Adrenal gland (tissue), 12 donors: Measurements from ENCODE around the gene ZNF281. TPM values are rescaled to one million over a fixed set of nuclear protein-coding genes. Genes with fewer than 3 reads are reported as not detected.

Source experiments
- DNase-seq, 7 donors: peaks; one replicate each; pipeline ENCODE4 v3.0.0-alpha.2; 2019 to 2020
- H3K27ac ChIP-seq, 5 donors: fragments of 200-600 bp; sonication (generic) in 4 of 5; 1 replicate in 3 of 5; 2 replicates in 2 of 5; pipeline versions ENCODE4 v1.5.1 to v1.8.0; 2016 to 2020; ENCODE audit warnings: mild to moderate bottlenecking in 1 of 5
- H3K27me3 ChIP-seq: fragments of 200-600 bp; 2 replicates; pipeline ENCODE4 v1.8.0; 2021
- H3K36me3 ChIP-seq, 2 donors: fragments of 200-600 bp; replicated peaks in 1 of 2; 1 replicate in 1 of 2; 2 replicates in 1 of 2; pipeline versions ENCODE4 v1.5.1 to v1.8.0; 2018 to 2022
- H3K4me1 ChIP-seq, 2 donors: fragments of 200-600 bp; replicated peaks in 1 of 2; 1 replicate in 1 of 2; 2 replicates in 1 of 2; pipeline versions ENCODE4 v1.5.1 to v1.8.0; 2018 to 2021
- H3K4me3 ChIP-seq, 4 donors: fragments of 200-600 bp; sonication (generic) in 3 of 4; one replicate each; pipeline ENCODE4 v1.5.1; 2016 to 2018
- H3K9me3 ChIP-seq, 3 donors: fragments of 200-600 bp; sonication (generic) in 1 of 3; replicated peaks in 1 of 3; 1 replicate in 2 of 3; 2 replicates in 1 of 3; pipeline versions ENCODE4 v1.5.1 to v1.8.0; 2016 to 2021
- CTCF ChIP-seq, 6 experiments: fragments of 450-650 bp in 4 of 6; fragments of 200-600 bp in 2 of 6; sonication (generic) in 1 of 6; IDR thresholded peaks; 1 replicate in 5 of 6; 2 replicates in 1 of 6; pipeline versions ENCODE4 v1.5.1 to v1.8.0; 2016 to 2021; ENCODE audit warnings: antibody characterized with exemption in 6 of 6, mild to moderate bottlenecking in 2 of 6, moderate library complexity in 1 of 6
- POLR2A ChIP-seq, 2 donors: fragments of 450-650 bp; IDR thresholded peaks; one replicate each; pipeline ENCODE4 v1.6.1; 2017; ENCODE audit warnings: antibody characterized with exemption in 2 of 2, mild to moderate bottlenecking in 2 of 2, moderate library complexity in 1 of 2
- WGBS, 4 donors: extraction: QIAGEN DNeasy Blood & Tissue Kit in 2 of 4; methylation state at CpG; one replicate each; pipeline versions ENCODE4 v1.1.5 to v1.1.7; 2013 to 2017; 5-methylcytosine and 5-hydroxymethylcytosine counted together
- intact Hi-C, 2 donors: fragments of 100-400 bp; cut with DNase I; formaldehyde crosslinking; loops; one replicate each; pipeline versions ENCODE4 v1.14.1 to v1.15.0; 2022 to 2023
- polyA plus RNA-seq, 3 donors: library from polyadenylated mRNA; stranded (reverse); fragments of 200-250 nt in 2 of 3; fragments of 350-450 nt in 1 of 3; fragmentation: Illumina TruSeq in 1 of 3; extraction: RNeasy Lipid Tissue Mini Kit (QIAGEN cat#74804) in 1 of 3; gene quantifications; one replicate each; pipeline ENCODE4 v1.2.3, GENCODE V29; 2013 to 2014
- total RNA-seq, 9 donors: library from RNA; depleted of rRNA in 4 of 9; stranded (reverse); fragments of >200 nt in 4 of 9; fragments of 120-200 nt in 1 of 9; fragmentation: NEBNext Ultra II Directional in 1 of 9; extraction: Animal tissue kit (Norgen Biotek cat#: 25700) in 1 of 9; gene quantifications; one replicate each; pipeline versions ENCODE4 v1.1.0 to v1.2.4, GENCODE V29; 2013 to 2023
- donor health status: healthy with polysubstance abuse.
- donor health status: Bipolar disorder and iron deficiency.
- donor health status: DM: yes; HTN: yes; CAD: no.
- donor health status: DM: no; HTN: no; CAD: no.
- donor health status: DM: no; HTN: no; CAD: no.
- donor health status: DM: yes; HTN: yes; CAD: no.

The ZNF281 gene
- total and polyA plus RNA-seq, 12 donors, result 2.2 to 11.6 (median 8.4) TPM

DNA sequence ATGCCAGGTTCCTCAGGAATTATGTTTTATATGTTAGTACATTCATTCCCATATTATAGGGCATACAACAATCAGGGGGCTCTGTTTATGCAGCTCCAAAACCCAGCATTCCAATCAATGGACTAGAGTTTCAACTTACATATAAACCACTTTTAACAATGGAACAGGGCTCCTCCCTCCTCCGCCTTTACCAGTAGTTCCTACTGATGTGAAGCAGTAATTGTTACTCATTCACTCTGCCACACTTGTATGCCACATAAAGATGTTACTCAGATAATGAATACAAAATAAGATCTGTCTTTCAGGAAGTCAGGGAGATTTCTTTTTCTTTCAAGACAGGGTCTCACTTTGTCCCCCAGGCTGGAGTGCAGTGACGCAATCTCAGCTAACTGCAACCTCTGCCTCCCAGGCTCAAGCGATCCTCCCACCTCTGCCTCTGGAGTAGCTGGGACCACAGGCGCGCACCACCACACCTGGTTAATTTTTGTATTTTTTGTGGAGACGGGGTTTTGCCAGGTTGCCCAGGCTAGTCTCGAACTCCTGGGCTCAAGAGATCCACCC, 17.1 kb downstream of the ZNF281 start:
- Histone ChIP-seq H3K36me3 (no peaks in the 10 kb centered on the region), H3K9me3 (no peaks in the 10 kb centered on the region), H3K4me3 (no peak overlapping the region), H3K27ac (no peak overlapping the region), H3K27me3 (no peaks in the 10 kb centered on the region), H3K4me1 (no peaks in the 10 kb centered on the region)
- DNase-seq, result no peak
- intact Hi-C loops, result no loop called here
- TF ChIP-seq POLR2A (IDR thresholded peaks at IDR 0.05) (no peak), CTCF (IDR thresholded peaks at IDR 0.05) (no peak)
- WGBS, 4 donors, result 92 to 98% (median 96%) methylated on average over 7 of the region's 7 CpGs

DNA sequence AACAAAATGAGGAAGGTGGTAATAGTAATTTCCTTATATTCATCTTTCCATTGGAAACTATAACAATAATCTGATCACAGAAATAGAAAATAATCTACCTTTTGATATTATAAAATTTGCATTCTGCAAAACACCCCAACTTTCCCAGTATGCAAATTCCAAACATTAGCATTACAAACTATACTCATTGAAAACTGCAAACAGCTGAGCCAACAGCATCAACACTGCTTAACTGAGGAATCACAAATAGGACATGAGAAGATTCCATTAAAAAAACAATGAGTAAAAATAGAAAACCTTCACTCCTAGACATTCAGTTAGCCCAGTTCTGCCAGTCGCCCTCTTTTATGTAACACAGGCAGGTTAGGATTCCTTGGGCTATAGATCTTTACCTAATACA, 18.1 kb downstream of the ZNF281 start:
- intact Hi-C loops, result no loop called here
- H3K4me3 ChIP-seq, result no peak overlapping the region
- 47 to 70% (median 54%) methylated on average over 1 of the region's 1 CpG for WGBS, 4 donors
- H3K36me3 ChIP-seq, result no peaks in the 10 kb centered on the region
- H3K27ac ChIP-seq, result no peak overlapping the region
- no peaks in the 10 kb centered on the region for H3K9me3 ChIP-seq
- H3K4me1 ChIP-seq, result no peaks in the 10 kb centered on the region
- TF ChIP-seq POLR2A (IDR thresholded peaks at IDR 0.05), result no peak
- TF ChIP-seq CTCF (IDR thresholded peaks at IDR 0.05), result no peak
- H3K27me3 ChIP-seq, result no peaks in the 10 kb centered on the region
- DNase-seq, result no peak

GRCh38 chr1:200388791-200389190, 21.0 kb downstream of the ZNF281 start:
- TF ChIP-seq POLR2A (IDR thresholded peaks at IDR 0.05) (no peak), CTCF (IDR thresholded peaks at IDR 0.05) (no peak)
- intact Hi-C loops, result no loop called here
- no peak for DNase-seq
- Histone ChIP-seq H3K4me3 (no peak overlapping the region), H3K9me3 (no peaks in the 10 kb centered on the region), H3K4me1 (no peaks in the 10 kb centered on the region), H3K27me3 (no peaks in the 10 kb centered on the region), H3K36me3 (no peaks in the 10 kb centered on the region), H3K27ac (no peak overlapping the region)
- WGBS, 4 donors, result 71 to 87% (median 73%) methylated on average over 1 of the region's 1 CpG

- Histone ChIP-seq H3K9me3 (no peaks in the 10 kb centered on the region), H3K27ac (no peak overlapping the region), H3K4me1 (no peaks in the 10 kb centered on the region), H3K4me3 (no peak overlapping the region), H3K27me3 (no peaks in the 10 kb centered on the region), H3K36me3 (no peaks in the 10 kb centered on the region)
- no peak for DNase-seq
- 76 to 100% (median 91%) methylated on average over 3 to 4 of the region's 4 CpGs for WGBS, 4 donors
- TF ChIP-seq CTCF (IDR thresholded peaks at IDR 0.05) (no peak), POLR2A (IDR thresholded peaks at IDR 0.05) (no peak)
- intact Hi-C loops, result no loop called here
These were observed 23.4 kb downstream of the ZNF281 start for GRCh38 chr1:200386416-200386815.
